NCI-H524 treated with DMSO at 0.1 percent for 48 hours (cell line): ENCODE results near the gene TRAF3.

Experiments
- DNase-seq: peaks from one replicate; lab custom pipeline; 2025; lab: John Stamatoyannopoulos, UW

The TRAF3 gene

DNA sequence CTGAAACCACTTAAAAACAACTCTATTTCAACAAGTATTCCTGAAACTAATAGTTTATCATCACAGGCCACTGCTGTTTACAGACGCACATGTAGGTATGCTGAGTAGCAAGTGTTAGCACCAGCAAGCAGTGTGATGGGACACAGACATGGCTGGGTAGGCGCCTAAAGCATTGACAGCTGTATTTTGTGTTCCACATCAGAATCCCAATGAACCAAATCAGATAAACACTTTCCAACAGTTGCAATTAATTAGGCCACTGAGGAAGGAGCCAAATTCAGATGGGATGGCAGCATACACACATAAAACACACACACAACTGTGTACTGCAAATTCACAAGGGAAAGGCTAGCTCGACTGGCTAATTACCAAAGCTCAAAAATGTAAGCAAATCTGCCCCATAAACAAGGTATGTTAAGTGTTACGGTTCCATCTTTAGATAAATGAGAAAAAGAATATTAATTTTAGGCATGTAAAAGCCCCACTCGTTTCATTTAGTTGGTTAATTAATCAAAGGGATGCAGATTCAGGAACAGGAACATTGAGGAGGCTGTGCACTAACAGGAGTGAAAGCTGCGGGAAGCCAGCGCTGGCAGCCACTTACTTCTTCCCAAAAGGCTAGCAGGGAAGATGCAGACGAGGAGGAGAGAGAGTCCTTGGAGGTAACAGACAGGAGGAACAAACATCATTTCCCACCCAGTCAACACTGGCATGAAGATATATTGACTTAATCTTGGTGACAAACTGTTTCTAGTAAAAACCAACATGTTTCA lies 178.6 kb downstream of the TRAF3 start:
- no peak for DNase-seq

DNA sequence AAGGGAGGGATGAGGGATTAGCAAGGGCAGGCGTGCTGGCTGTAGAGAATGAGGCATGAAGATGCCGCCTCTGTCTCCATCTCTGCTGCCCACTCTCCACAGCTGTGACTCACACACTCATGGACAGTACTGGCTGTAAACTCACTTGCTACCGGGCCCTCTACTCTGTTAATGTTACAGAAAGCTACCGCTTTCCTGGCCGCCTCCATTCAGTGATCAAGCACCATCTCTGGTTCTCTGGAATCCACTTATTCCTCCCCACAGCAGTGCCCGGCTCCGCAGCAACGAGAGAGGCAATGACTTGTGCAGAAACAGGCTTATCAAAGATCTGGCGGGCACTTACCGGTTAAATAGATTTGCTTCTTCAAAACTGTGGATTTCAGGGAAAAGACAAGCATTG lies 180.0 kb downstream of the TRAF3 start:
- DNase-seq: no peak

DNA sequence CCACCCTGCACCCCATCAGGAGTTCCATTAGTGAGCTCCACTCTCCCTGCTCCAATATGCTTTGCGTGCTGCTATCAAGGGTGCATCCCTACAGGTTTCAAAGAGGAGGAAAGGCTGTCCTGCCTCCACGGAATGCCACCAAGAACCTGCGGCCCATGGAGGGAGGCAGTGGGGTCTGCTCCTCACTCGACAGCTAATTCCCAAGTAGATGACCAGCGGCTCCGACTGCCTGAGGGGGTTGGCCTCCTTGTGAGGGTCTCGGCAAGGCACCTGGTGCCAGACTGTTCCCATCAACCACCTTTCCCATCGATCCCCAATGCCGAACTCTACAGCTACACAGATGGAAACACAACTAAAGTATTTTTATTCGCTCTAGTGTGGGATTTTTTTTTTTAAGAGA lies 181.2 kb downstream of the TRAF3 start:
- no peak for DNase-seq
